ENCODE data around the gene MGAT3. TPM values are rescaled to one million over a fixed set of nuclear protein-coding genes. Genes with fewer than 3 reads are reported as not detected.

Gene MGAT3
- total RNA-seq, 1 donor from 2014 or later: not detected

- peak in 1 of 2 donors; percentile 21 for DNase-seq (ENCODE audit: low read depth in 2 of 2)
These were observed 14.7 kb downstream of the MGAT3 start for GRCh38 chr22:39471381-39472141.

- DNase-seq (ENCODE audit: low read depth in 2 of 2): no peak
These were observed 16.1 kb downstream of the MGAT3 start for GRCh38 chr22:39472570-39473556.

GRCh38 chr22:39473851-39474250 lies 17.0 kb downstream of the MGAT3 start:
- DNase-seq (ENCODE audit: low read depth in 2 of 2): no peak

- DNase-seq (ENCODE audit: low read depth in 2 of 2): no peak
These were observed 17.7 kb downstream of the MGAT3 start for GRCh38 chr22:39474351-39475111.

GRCh38 chr22:39475337-39475736 lies 18.5 kb downstream of the MGAT3 start:
- no peak for DNase-seq (ENCODE audit: low read depth in 2 of 2)

GRCh38 chr22:39475902-39476301 lies 19.1 kb downstream of the MGAT3 start:
- DNase-seq (ENCODE audit: low read depth in 2 of 2): no peak

GRCh38 chr22:39476664-39477063 lies 19.9 kb downstream of the MGAT3 start:
- no peak for DNase-seq (ENCODE audit: low read depth in 2 of 2)

- DNase-seq (ENCODE audit: low read depth in 2 of 2): no peak
These were observed 20.7 kb downstream of the MGAT3 start for GRCh38 chr22:39477542-39477941.

- DNase-seq (ENCODE audit: low read depth in 2 of 2): peak; percentile 36 to 45
These were observed 21.6 kb downstream of the MGAT3 start for GRCh38 chr22:39478441-39478850.

GRCh38 chr22:39479254-39479653 lies 22.4 kb downstream of the MGAT3 start:
- DNase-seq (ENCODE audit: low read depth in 2 of 2): no peak

GRCh38 chr22:39480557-39480956 lies 23.7 kb downstream of the MGAT3 start:
- no peak for DNase-seq (ENCODE audit: low read depth in 2 of 2)

GRCh38 chr22:39481054-39481453 lies 24.2 kb downstream of the MGAT3 start:
- DNase-seq (ENCODE audit: low read depth in 2 of 2): no peak

GRCh38 chr22:39481595-39481994 lies 24.8 kb downstream of the MGAT3 start:
- DNase-seq (ENCODE audit: low read depth in 2 of 2): no peak

GRCh38 chr22:39482768-39483167 lies 26.0 kb downstream of the MGAT3 start:
- peak in 1 of 2 donors; percentile 45 for DNase-seq (ENCODE audit: low read depth in 2 of 2)

- no peak for DNase-seq (ENCODE audit: low read depth in 2 of 2)
These were observed 30.4 kb downstream of the MGAT3 start for GRCh38 chr22:39486951-39487825.

GRCh38 chr22:39487826-39488520 lies 31.2 kb downstream of the MGAT3 start:
- DNase-seq (ENCODE audit: low read depth in 2 of 2): no peak

- no peak for DNase-seq (ENCODE audit: low read depth in 2 of 2)
These were observed 31.8 kb downstream of the MGAT3 start for GRCh38 chr22:39488563-39489083.

GRCh38 chr22:39489094-39490068 lies 32.6 kb downstream of the MGAT3 start:
- no peak for DNase-seq (ENCODE audit: low read depth in 2 of 2)

Data from lung microvascular endothelial cell (primary cell).